KG1 (cell line): Measurements from ENCODE around the gene FARP1.

Source experiments
- DNase-seq: peaks from one replicate; lab custom pipeline; 2025; lab: John Stamatoyannopoulos, UW

The FARP1 gene

GRCh38 chr13:98201189-98201588, 58.3 kb downstream of the FARP1 start:
- DNase-seq = no peak

- DNase-seq = no peak
Measured at GRCh38 chr13:98201984-98202383, 59.1 kb downstream of the FARP1 start.

- DNase-seq = no peak
Measured at GRCh38 chr13:98203646-98204326, 60.9 kb downstream of the FARP1 start.

- no peak for DNase-seq
Measured at GRCh38 chr13:98204546-98204945, 61.7 kb downstream of the FARP1 start.

GRCh38 chr13:98206946-98207345, 64.1 kb downstream of the FARP1 start:
- no peak for DNase-seq

- no peak for DNase-seq
Measured at GRCh38 chr13:98207416-98207815, 64.5 kb downstream of the FARP1 start.

- no peak for DNase-seq
Measured at GRCh38 chr13:98208606-98209005, 65.7 kb downstream of the FARP1 start.

GRCh38 chr13:98212763-98213162, 69.9 kb downstream of the FARP1 start:
- DNase-seq = no peak

- no peak for DNase-seq
Measured at GRCh38 chr13:98213354-98213753, 70.5 kb downstream of the FARP1 start.

- no peak for DNase-seq
Measured at GRCh38 chr13:98214008-98214643, 71.2 kb downstream of the FARP1 start.

GRCh38 chr13:98214707-98215106, 71.8 kb downstream of the FARP1 start:
- DNase-seq = no peak

- DNase-seq = no peak
Measured at GRCh38 chr13:98215508-98215907, 72.6 kb downstream of the FARP1 start.

- DNase-seq = no peak
Measured at GRCh38 chr13:98216135-98216565, 73.3 kb downstream of the FARP1 start.

- DNase-seq = no peak
Measured at GRCh38 chr13:98216711-98217285, 73.9 kb downstream of the FARP1 start.

GRCh38 chr13:98217597-98217996, 74.7 kb downstream of the FARP1 start:
- DNase-seq = no peak

- no peak for DNase-seq
Measured at GRCh38 chr13:98219685-98220084, 76.8 kb downstream of the FARP1 start.

GRCh38 chr13:98220271-98220791, 77.4 kb downstream of the FARP1 start:
- DNase-seq = no peak

GRCh38 chr13:98221234-98221633, 78.3 kb downstream of the FARP1 start:
- DNase-seq = no peak

GRCh38 chr13:98222081-98222554, 79.2 kb downstream of the FARP1 start:
- DNase-seq = no peak

GRCh38 chr13:98222816-98223215, 79.9 kb downstream of the FARP1 start:
- no peak for DNase-seq

GRCh38 chr13:98223741-98224140, 80.8 kb downstream of the FARP1 start:
- no peak for DNase-seq

GRCh38 chr13:98224557-98224956, 81.7 kb downstream of the FARP1 start:
- DNase-seq = no peak
